HG03175 (cell line): ENCODE data around the gene CUL7.
"Not testable (repeated sequence)": the region's sequence is repeated elsewhere in the genome, so short reads cannot be mapped to it uniquely, and the experiment has no call there.

ENCODE experiments used
- ATAC-seq: cut with Tn5 transposase; IDR thresholded peaks from one replicate; pipeline ENCODE4 v1.9.1; 2021; ENCODE audit warnings: mild to moderate bottlenecking, moderate library complexity; ENCODE audit not compliant: unreplicated experiment

Gene CUL7

GRCh38 chr6:43050981-43051380 lies 2.7 kb downstream of the CUL7 start:
- no peak for ATAC-seq

DNA sequence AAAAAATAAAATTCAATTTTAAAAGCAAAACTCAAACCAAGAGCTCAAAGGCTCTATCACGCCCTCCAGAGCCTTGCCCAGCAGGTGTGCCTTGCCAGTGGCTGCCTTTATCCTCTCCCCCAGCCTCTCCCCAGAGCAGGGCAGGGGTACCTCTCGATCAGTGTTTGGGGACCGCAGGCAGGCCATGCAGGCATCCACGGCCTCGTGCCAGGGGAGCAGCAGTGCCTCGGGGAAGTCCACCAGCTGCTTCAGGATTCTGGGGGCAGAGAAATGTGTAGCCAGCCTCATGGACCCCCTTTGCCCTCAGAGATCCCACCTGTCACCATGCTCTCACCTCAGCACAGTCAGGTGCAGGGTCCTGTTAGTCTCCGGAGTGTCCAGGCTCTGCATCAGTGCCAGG lies 5.7 kb downstream of the CUL7 start:
- no peak for ATAC-seq

DNA sequence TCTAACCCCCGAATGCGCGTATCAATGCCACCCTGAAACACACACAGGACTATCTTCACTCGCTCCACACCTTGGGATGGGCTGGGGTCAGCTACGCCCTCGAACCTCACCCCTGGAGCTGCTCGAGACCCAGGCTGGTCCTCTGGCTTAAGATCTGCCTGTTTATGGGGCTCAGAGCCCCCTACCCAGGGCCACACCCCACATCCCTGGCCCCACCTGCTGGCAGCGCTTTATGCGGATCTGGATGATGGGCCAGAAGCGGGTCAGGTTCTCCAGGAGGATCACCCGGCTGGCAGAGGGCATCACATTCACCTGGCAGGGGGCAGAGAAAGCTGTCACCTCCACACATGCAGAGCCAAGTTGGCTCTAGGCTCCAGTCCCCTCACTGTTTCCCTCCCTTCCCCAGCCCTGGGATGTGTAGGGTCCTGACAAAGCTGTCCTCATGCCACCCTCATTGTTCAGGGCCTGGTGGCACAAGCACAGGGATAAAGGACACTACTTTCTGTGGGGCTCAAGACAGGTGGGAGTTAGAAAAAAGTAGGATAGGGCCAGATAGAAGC lies 8.2 kb downstream of the CUL7 start:
- ATAC-seq, result no peak

GRCh38 chr6:43043310-43043709 lies 10.3 kb downstream of the CUL7 start:
- no peak for ATAC-seq

DNA sequence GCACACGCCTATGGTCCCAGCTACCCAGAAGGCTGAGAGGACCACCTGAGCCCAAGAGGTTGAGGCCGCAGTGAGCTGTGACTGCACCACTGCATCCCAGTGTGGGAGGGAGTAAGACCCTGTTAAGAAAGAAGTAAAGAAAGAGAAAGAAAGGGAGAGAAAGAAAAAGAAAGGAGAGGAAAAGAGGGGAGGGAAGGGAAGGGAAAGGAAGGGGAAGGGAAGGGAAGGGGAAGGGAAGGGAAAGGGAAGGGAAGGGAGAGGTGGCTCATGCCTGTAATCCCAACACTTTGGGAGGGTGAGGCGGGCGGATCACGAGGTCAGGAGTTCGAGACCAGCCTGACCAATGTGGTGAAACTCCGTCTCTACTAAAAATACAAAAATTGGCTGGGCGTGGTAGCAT lies 12.2 kb downstream of the CUL7 start:
- not testable (repeated sequence) for ATAC-seq

GRCh38 chr6:43040542-43041257 lies 13.0 kb downstream of the CUL7 start:
- ATAC-seq, result no peak

GRCh38 chr6:43038727-43039126 lies 14.9 kb downstream of the CUL7 start:
- no peak for ATAC-seq

GRCh38 chr6:43037706-43038105 lies 15.9 kb downstream of the CUL7 start:
- ATAC-seq, result no peak

DNA sequence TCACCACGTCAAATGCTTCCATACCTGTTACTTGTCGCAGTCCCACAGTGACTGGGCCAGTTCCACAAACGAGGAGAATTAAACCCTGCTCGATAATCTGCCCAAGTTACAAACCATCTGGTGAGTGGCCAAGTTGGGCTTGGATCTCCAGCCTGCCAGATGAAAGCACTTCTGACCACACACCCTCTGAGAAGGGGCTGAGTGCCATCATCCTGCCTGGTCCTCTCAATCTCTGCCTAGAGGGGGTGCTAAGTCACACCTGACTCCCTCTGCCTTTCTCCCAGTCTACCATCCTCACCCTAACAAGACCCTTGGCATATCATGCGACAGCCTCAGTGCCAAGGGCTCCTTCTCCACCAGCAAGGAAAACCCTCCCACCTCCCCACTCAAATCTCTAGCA lies 16.5 kb downstream of the CUL7 start:
- ATAC-seq, result no peak

- ATAC-seq, result no peak
These were observed 16.9 kb downstream of the CUL7 start for GRCh38 chr6:43036712-43037111.

- ATAC-seq, result no peak
These were observed 18.0 kb downstream of the CUL7 start for GRCh38 chr6:43035495-43036194.

DNA sequence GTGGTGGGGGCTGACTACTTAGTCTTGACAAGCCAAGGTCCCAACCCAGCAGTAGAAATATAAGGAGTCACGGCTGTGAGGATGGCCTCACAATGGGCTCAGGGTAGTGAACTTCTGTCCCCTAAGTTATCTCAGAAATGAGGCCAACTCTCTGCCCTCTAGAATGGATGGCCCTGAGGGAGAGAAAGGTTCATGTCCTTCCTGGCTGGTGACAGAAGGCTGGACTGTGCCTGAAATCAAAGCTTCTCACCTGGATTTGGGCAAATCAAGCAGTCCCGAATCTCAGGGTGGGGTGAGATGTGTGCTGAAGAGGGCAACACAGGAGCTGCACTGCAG lies 19.5 kb downstream of the CUL7 start:
- no peak for ATAC-seq

- no peak for ATAC-seq
These were observed 20.0 kb downstream of the CUL7 start for GRCh38 chr6:43033496-43034189.

DNA sequence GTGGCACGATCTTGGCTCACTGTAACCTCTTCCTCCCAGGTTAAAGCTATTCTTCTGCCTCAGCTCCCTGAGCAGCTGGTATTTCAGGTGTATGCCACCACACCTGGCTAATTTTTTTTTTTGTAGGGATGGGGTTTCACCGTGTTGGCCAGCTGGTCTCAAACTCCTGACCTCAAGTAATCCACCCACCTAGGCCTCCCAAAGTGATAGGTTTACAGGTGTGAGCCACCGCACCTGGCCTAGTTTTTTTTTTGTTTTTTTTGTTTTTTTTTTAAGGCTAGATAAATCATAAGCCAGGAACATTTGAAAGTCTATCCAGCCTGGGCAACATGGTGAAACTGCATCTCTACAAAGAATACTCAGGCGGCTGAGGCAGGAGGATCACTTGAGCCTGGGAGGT lies 21.3 kb downstream of the CUL7 start:
- ATAC-seq, result no peak

DNA sequence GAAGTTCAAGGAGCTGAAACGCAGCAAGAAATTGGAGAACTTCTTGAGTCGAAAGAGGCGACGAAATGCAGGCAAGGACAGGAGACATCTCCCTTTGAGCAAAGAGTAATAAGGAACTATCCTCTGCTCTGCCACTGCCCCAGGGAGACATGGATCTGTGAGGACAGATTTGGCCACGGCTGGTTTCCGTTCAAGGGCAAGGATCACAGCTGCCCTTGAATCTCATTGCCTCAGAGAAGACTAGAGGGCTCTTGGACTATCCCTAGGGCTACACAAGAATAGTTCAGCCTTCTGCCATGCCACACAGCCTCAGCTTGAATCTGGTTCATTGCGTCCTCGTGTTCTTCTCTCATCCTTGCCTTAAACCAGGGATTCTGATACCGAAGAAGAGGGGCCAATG lies 24.5 kb downstream of the CUL7 start:
- no peak for ATAC-seq

- no peak for ATAC-seq
These were observed 27.3 kb downstream of the CUL7 start for GRCh38 chr6:43026365-43026764.

GRCh38 chr6:43024436-43024835 lies 29.2 kb downstream of the CUL7 start:
- no peak for ATAC-seq

DNA sequence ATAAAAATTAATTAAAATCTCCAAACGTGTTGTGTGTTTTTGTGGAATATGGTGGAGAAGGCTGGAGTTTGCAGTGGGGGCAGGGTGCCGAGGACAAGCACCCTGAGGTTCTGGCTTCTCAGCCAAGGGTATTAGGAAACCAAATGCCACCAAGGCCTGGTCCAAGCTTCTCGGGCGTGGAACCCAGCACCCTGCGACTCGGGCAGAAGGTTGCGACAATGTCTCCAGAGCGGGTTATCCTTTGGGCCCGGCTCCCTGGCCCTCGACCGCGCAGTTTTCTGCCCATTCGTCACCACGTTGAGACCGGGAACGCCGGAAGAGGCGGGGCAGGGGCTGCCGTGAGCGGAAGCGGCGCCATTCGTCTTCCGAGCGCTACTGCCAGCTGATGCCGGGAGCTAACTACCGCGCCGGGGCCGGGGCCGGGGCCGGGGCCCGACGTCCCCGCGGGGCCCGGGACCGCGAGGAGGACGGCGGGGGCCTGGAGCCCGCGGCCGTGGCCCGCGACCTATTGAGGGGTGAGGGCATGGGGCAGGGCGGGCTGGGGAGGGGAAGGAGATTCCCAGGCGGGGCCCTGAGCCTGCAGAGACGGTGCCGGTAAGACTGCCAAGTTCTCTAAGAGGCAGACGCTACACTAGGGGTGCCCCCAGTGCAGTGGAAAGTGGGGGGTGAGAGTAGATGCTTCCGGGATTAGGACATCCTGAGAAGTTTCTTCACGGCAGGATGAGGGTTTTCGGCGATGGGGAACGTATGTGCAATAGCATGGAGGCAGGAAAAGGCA lies 32.2 kb downstream of the CUL7 start, which contains the start of gene RRP36:
TSS of gene RRP36 (plus strand) at position 354 of the 778 bp plus-strand sequence. CDS start at position 386, 32 bp downstream.
- peak; percentile 69 for ATAC-seq

DNA sequence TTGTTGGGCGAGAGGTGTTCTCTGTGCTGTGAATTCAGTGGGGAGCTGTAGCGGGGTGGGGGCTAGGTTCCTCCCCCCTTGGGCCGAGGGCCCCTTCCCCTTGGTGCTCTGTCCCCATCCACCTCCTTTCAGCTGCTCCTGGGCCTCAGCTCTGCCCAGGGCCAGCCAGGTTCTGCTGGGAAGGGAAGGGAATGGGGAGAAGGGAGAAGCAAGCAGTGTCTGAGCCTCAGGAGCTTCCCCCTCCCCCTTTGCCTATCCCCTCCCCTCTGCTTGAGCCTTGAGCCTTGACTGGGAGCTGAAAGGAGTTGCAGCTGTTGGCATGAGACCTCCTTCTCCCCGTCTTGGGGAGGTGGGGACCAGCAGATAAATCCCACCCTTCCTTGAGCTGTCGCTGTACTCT lies 32.8 kb downstream of the CUL7 start:
- ATAC-seq, result no peak

GRCh38 chr6:43020052-43020705 lies 33.5 kb downstream of the CUL7 start:
- no peak for ATAC-seq
